Keratinocyte (primary cell): ENCODE results near the gene DMD.

Source experiments
- CTCF ChIP-seq, 3 experiments: IDR thresholded peaks in 1 of 3; conservative IDR thresholded peaks in 1 of 3; optimal IDR thresholded peaks in 1 of 3; 2 replicates in 2 of 3; 3 replicates in 1 of 3; pipeline versions ENCODE3 to v1.5.1; 2011; ENCODE audit warnings: low read length in 3 of 3, mild to moderate bottlenecking in 3 of 3, moderate library complexity in 2 of 3, control low read depth in 1 of 3, inconsistent platforms in 1 of 3; ENCODE audit not compliant: insufficient read depth in 2 of 3; ENCODE audit errors: extremely low read depth in 1 of 3
- EZH2 ChIP-seq: IDR thresholded peaks from one replicate; pipeline ENCODE4 v1.6.1; 2012; ENCODE audit warnings: inconsistent platforms, mild to moderate bottlenecking, low read length, moderate library complexity

DNA sequence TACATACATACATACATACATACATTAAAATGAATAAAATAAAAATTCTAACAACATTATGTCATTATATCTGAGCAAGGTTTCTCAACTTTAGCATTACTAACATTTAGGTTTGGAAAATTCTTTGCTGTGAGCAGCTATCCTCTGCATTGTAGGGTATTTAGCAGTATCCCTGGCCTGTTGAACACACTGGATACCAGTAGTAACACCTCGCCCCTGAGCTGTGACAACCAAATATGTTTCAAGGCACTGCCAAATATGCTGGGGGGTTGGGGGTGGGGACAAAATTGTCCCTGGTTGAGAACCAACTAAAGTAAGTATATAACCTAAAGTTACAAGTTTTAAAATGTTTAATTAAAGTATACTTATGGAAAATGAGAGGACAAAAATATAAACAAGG is 1278.6 kb downstream of the DMD start:
- no peak for TF ChIP-seq CTCF (optimal IDR thresholded peaks at IDR 0.05 in 1 of 3, IDR thresholded peaks at IDR 0.05 in 1 of 3, conservative IDR thresholded peaks at IDR 0.05 in 1 of 3; ENCODE audit: extremely low read depth in 1 of 3, insufficient read depth in 2 of 3, low read length in 3 of 3)
- no peak for TF ChIP-seq EZH2
